ENCODE results near the gene IRF4.
A peak's percentile ranks its signal among the peaks of the same experiment; 100 is the strongest.

IRF4 gene

GRCh38 chr6:398558-399078, 7.1 kb downstream of the IRF4 start:
- DNase-seq = no peak

- DNase-seq = peak in 1 of 2 donors; percentile 11
Observed at GRCh38 chr6:399785-400534, 8.4 kb downstream of the IRF4 start.

- no peak for DNase-seq
Observed at GRCh38 chr6:400815-401214, 9.3 kb downstream of the IRF4 start.

- DNase-seq = no peak
Observed at GRCh38 chr6:401239-401993, 9.9 kb downstream of the IRF4 start.

GRCh38 chr6:401994-402640, 10.6 kb downstream of the IRF4 start:
- DNase-seq = no peak

- no peak for DNase-seq
Observed at GRCh38 chr6:402901-403658, 11.5 kb downstream of the IRF4 start.

GRCh38 chr6:403659-404655, 12.4 kb downstream of the IRF4 start:
- DNase-seq = no peak

- DNase-seq = no peak
Observed at GRCh38 chr6:404685-405423, 13.3 kb downstream of the IRF4 start.

- no peak for DNase-seq
Observed at GRCh38 chr6:408148-408547, 16.6 kb downstream of the IRF4 start.

GRCh38 chr6:408599-409102, 17.1 kb downstream of the IRF4 start:
- DNase-seq = peak; percentile 85 to 86

GRCh38 chr6:409370-409972, 17.9 kb downstream of the IRF4 start:
- DNase-seq = no peak

GRCh38 chr6:410555-411395, 19.2 kb downstream of the IRF4 start:
- DNase-seq = no peak

GRCh38 chr6:411402-412145, 20.0 kb downstream of the IRF4 start:
- no peak for DNase-seq

GRCh38 chr6:412146-412886, 20.8 kb downstream of the IRF4 start:
- DNase-seq = no peak

GRCh38 chr6:414447-414846, 22.9 kb downstream of the IRF4 start:
- DNase-seq = peak in 1 of 2 donors; percentile 10

- DNase-seq = no peak
Observed at GRCh38 chr6:415087-415486, 23.5 kb downstream of the IRF4 start.

GRCh38 chr6:421211-421610, 29.7 kb downstream of the IRF4 start:
- no peak for DNase-seq
